ENCODE measurements around the gene PNO1. TPM values are rescaled to one million over a fixed set of nuclear protein-coding genes. Genes with fewer than 3 reads are reported as not detected.
A peak's percentile ranks its signal among the peaks of the same experiment; 100 is the strongest.

The PNO1 gene
- total and polyA plus RNA-seq, 5 donors from 2014 or later: 20.6 to 29.8 (median 24.5) TPM

DNA sequence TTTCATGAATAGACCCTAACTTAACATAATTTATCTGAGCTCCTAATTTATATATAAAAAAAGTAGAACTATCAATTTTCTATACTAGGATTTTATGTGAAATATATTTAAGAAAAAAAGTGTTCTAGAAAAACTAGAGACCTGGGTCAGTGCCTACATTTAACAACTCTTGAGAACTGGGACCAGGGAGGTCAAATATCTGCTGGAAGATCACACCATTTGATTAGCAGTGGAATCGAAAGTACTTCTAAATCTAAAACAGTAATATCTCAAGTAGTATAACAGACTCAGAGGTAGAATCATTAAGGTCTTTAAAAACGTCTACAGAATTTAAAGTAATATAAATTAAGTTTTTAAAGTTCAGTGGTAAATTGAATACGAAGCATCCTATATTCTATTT is 60.0 kb downstream of the PNO1 start:
- H3K36me3 Mint-ChIP-seq: peaks cover 11% of the 10 kb centered on the region
- ATAC-seq (ENCODE audit: low read depth in 2 of 2): no peak

DNA sequence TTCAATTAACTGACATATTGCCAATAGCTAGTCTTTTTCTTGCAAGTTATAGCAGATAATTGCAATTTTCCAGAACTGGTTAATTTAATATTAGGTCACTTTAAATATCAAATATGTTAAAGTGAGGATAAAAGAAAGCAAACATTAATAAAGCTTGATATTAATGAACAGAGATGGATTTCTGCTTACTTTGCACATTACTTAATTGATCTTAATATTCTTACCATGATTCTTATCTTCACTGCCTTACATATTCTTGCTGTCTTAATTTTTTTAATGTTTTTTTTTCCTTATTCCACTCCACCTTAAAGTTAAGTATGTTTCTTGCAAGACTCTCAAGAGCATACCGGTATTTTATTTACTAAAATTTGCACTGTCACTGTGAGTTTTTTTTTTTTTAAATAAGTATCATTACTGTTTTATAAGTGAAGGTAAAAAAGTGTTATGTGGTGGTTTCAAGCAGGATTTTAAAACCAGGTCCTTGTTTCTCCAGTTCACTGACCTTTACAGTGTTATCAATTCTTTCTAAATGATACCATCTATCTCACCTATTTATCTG is 60.7 kb downstream of the PNO1 start:
- Histone ChIP-seq H3K27me3 (ENCODE audit: control insufficient read depth, insufficient read depth, low read length) (no peaks in the 10 kb centered on the region), H3K9me3 (ENCODE audit: control insufficient read depth in 2 of 2, low read length in 2 of 2) (no peaks in the 10 kb centered on the region), H3K36me3 (ENCODE audit: control insufficient read depth, insufficient read depth, low read length) (peaks cover 14% of the 10 kb centered on the region), H3K27ac (ENCODE audit: insufficient read depth, low read length, poor library complexity, severe bottlenecking) (no peak overlapping the region), H3K4me1 (ENCODE audit: control insufficient read depth, insufficient read depth, low read length, poor library complexity, severe bottlenecking) (peaks cover 35% of the 10 kb centered on the region), H3K4me3 (ENCODE audit: low read depth, low read length) (peak overlapping the region; percentile 58)
- Mint-ChIP-seq H3K27me3 (no peaks in the 10 kb centered on the region), H3K9me3 (peaks cover 0 to 2% (median 0%) of the 10 kb centered on the region in 7 donors), H3K4me1 (peaks cover 52 to 88% (median 75%) of the 10 kb centered on the region in 4 donors), H3K27ac (peak overlapping the region in 2 of 3 donors; percentile 9 to 62), H3K36me3 (peaks cover 11% of the 10 kb centered on the region), H3K4me3 (peak overlapping the region; percentile 5 to 90 (median 44))
- DNase-seq (no peak), ATAC-seq (ENCODE audit: low read depth in 2 of 2) (no peak)

More for the DNA sequence above, 60.0 kb downstream of the PNO1 start:
- H3K27ac ChIP-seq (ENCODE audit: insufficient read depth, low read length, poor library complexity, severe bottlenecking): peak overlapping the region; percentile 29
- H3K4me1 ChIP-seq (ENCODE audit: control insufficient read depth, insufficient read depth, low read length, poor library complexity, severe bottlenecking): peaks cover 35% of the 10 kb centered on the region
- H3K36me3 ChIP-seq (ENCODE audit: control insufficient read depth, insufficient read depth, low read length): peaks cover 16% of the 10 kb centered on the region
- H3K9me3 ChIP-seq (ENCODE audit: control insufficient read depth in 2 of 2, low read length in 2 of 2): no peaks in the 10 kb centered on the region
- peaks cover 0 to 2% (median 0%) of the 10 kb centered on the region in 7 donors for H3K9me3 Mint-ChIP-seq
- peaks cover 56 to 88% (median 77%) of the 10 kb centered on the region in 4 donors for H3K4me1 Mint-ChIP-seq
- H3K27ac Mint-ChIP-seq: no peak overlapping the region
- no peaks in the 10 kb centered on the region for H3K27me3 ChIP-seq (ENCODE audit: control insufficient read depth, insufficient read depth, low read length)
- H3K4me3 ChIP-seq (ENCODE audit: low read depth, low read length): peak overlapping the region; percentile 58
- no peaks in the 10 kb centered on the region for H3K27me3 Mint-ChIP-seq
- peak overlapping the region in 2 of 4 donors; percentile 18 to 49 for H3K4me3 Mint-ChIP-seq
- no peak for DNase-seq

DNA sequence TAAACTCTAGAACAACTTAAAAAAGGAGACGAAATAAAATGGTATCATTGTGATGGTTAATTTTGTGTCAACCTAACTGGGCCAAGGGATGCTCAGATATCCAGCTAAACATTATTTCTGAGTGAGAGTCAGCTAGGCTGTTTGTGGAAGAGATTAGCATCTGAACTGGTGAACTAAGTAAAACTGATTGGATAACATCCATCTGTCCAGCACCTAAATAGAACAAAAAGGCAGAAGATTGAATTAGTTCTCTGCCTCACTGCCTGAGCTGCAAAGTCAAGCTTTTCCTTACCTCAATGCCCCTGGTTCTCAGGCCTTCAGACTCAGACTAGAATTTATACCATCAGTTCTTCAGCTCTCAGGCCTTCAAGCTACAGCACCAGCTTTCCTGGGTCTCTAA is 64.6 kb downstream of the PNO1 start:
- DNase-seq (no peak), ATAC-seq (ENCODE audit: low read depth in 2 of 2) (no peak)
- no peaks in the 10 kb centered on the region for H3K36me3 Mint-ChIP-seq
- peaks cover 69 to 98% (median 86%) of the 10 kb centered on the region in 4 donors for H3K4me1 Mint-ChIP-seq
- Histone ChIP-seq H3K9me3 (ENCODE audit: control insufficient read depth in 2 of 2, low read length in 2 of 2) (no peaks in the 10 kb centered on the region), H3K36me3 (ENCODE audit: control insufficient read depth, insufficient read depth, low read length) (no peaks in the 10 kb centered on the region), H3K4me3 (ENCODE audit: low read depth, low read length) (no peak overlapping the region), H3K27me3 (ENCODE audit: control insufficient read depth, insufficient read depth, low read length) (no peaks in the 10 kb centered on the region), H3K4me1 (ENCODE audit: control insufficient read depth, insufficient read depth, low read length, poor library complexity, severe bottlenecking) (peaks cover 46% of the 10 kb centered on the region), H3K27ac (ENCODE audit: insufficient read depth, low read length, poor library complexity, severe bottlenecking) (no peak overlapping the region)
- peak overlapping the region in 2 of 4 donors; percentile 3 to 23 for H3K4me3 Mint-ChIP-seq
- no peaks in the 10 kb centered on the region for H3K27me3 Mint-ChIP-seq
- H3K9me3 Mint-ChIP-seq: no peaks in the 10 kb centered on the region
- H3K27ac Mint-ChIP-seq: peak overlapping the region in 1 of 3 donors; percentile 3

DNA sequence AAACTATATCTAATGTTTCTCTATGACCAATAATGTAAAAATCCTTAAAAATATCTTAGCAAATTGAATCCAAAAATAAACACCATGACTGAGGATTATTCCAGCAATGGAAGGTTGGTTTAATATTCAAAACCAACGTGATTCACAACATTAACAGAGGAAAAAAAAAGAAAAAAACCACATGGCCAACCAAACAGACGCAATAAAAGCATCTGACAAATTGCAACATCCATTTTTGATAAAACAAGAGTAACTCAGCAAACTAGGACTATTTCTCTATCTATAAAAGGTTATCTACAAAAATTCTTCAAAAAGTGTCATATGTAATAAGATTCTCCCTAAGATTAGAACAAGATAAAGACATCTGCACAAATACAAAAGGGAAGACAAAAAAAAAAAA is 65.7 kb downstream of the PNO1 start:
- no peaks in the 10 kb centered on the region for H3K9me3 ChIP-seq (ENCODE audit: control insufficient read depth in 2 of 2, low read length in 2 of 2)
- H3K27me3 ChIP-seq (ENCODE audit: control insufficient read depth, insufficient read depth, low read length): no peaks in the 10 kb centered on the region
- peaks cover 42% of the 10 kb centered on the region for H3K4me1 ChIP-seq (ENCODE audit: control insufficient read depth, insufficient read depth, low read length, poor library complexity, severe bottlenecking)
- peaks cover 66 to 98% (median 89%) of the 10 kb centered on the region in 4 donors for H3K4me1 Mint-ChIP-seq
- no peaks in the 10 kb centered on the region for H3K36me3 ChIP-seq (ENCODE audit: control insufficient read depth, insufficient read depth, low read length)
- no peak for ATAC-seq (ENCODE audit: low read depth in 2 of 2)
- peak overlapping the region in 3 of 4 donors; percentile 0 to 45 (median 15) for H3K4me3 Mint-ChIP-seq
- no peak for DNase-seq
- H3K27me3 Mint-ChIP-seq: no peaks in the 10 kb centered on the region
- no peak overlapping the region for H3K4me3 ChIP-seq (ENCODE audit: low read depth, low read length)
- H3K9me3 Mint-ChIP-seq: no peaks in the 10 kb centered on the region
- no peak overlapping the region for H3K27ac ChIP-seq (ENCODE audit: insufficient read depth, low read length, poor library complexity, severe bottlenecking)
- no peak overlapping the region for H3K27ac Mint-ChIP-seq
- no peaks in the 10 kb centered on the region for H3K36me3 Mint-ChIP-seq

DNA sequence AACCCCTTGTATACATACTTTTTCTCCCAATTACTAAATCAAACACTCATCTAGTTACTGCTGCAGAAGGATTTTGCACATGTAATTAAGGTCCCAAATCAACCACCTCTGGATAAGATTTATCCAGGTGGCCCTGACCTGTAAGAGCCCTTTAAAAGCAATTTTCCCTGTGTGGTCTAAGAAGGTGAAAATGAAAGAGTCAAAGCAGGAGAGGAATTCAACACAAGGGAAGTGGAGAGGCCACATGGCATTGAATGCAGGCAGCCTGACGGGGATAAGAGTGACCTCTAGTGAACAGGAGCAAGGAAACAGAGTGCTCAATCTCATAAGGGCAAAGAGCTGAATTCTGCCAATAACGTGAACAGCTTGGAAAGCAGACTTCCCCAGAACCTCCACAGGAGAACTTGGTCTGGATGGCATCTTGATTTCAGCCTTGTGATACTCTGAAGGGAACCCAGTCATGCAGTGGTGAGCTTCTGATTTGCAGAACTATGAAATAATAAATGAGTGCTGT is 67.5 kb downstream of the PNO1 start:
- no peaks in the 10 kb centered on the region for H3K36me3 ChIP-seq (ENCODE audit: control insufficient read depth, insufficient read depth, low read length)

More for the DNA sequence above, 67.5 kb downstream of the PNO1 start:
- peaks cover 39% of the 10 kb centered on the region for H3K4me1 ChIP-seq (ENCODE audit: control insufficient read depth, insufficient read depth, low read length, poor library complexity, severe bottlenecking)
- H3K9me3 ChIP-seq (ENCODE audit: control insufficient read depth in 2 of 2, low read length in 2 of 2): no peaks in the 10 kb centered on the region
- no peaks in the 10 kb centered on the region for H3K9me3 Mint-ChIP-seq
- H3K4me3 ChIP-seq (ENCODE audit: low read depth, low read length): peak overlapping the region; percentile 9
- peak overlapping the region; percentile 37 to 86 (median 83) for H3K27ac Mint-ChIP-seq
- DNase-seq (no peak), ATAC-seq (ENCODE audit: low read depth in 2 of 2) (peak; percentile 63 to 79)
- no peaks in the 10 kb centered on the region for H3K36me3 Mint-ChIP-seq
- peaks cover 65 to 98% (median 89%) of the 10 kb centered on the region in 4 donors for H3K4me1 Mint-ChIP-seq
- no peak overlapping the region for H3K27ac ChIP-seq (ENCODE audit: insufficient read depth, low read length, poor library complexity, severe bottlenecking)
- no peaks in the 10 kb centered on the region for H3K27me3 Mint-ChIP-seq
- H3K4me3 Mint-ChIP-seq: peak overlapping the region in 3 of 4 donors; percentile 27 to 72 (median 37)
- H3K27me3 ChIP-seq (ENCODE audit: control insufficient read depth, insufficient read depth, low read length): no peaks in the 10 kb centered on the region

Other genes with a start within 250 kb of the PNO1 start
- gene C1D, start 94.9 kb upstream of the PNO1 start, total RNA-seq: 22.8 TPM
- 10 to 100 TPM; 28.7 to 55.2 (median 41.4) TPM for gene C1D, start 94.9 kb upstream of the PNO1 start, polyA plus RNA-seq
- gene PPP3R1, start 94.6 kb downstream of the PNO1 start, total RNA-seq: 68.2 TPM
- 1 to 10 TPM; 2.8 to 5.5 (median 3.9) TPM for gene PPP3R1, start 94.6 kb downstream of the PNO1 start, polyA plus RNA-seq
- not detected for gene CNRIP1, start 162.1 kb downstream of the PNO1 start, total RNA-seq
- gene CNRIP1, start 162.1 kb downstream of the PNO1 start, polyA plus RNA-seq: under 1 TPM in 1 of 4 donors, not detected in 3; 0.22 TPM
- 10.1 TPM for gene PLEK, start 207.4 kb downstream of the PNO1 start, total RNA-seq
- gene PLEK, start 207.4 kb downstream of the PNO1 start, polyA plus RNA-seq: 1 to 10 TPM; 2.2 to 8.7 (median 5.1) TPM

Measured in CD4-positive, CD25-positive, alpha-beta regulatory T cell (primary cell).